ENCODE results near the gene PRADC1. TPM values are rescaled to one million over a fixed set of nuclear protein-coding genes. Genes with fewer than 3 reads are reported as not detected.
"Not testable (repeated sequence)": the region's sequence is repeated elsewhere in the genome, so short reads cannot be mapped to it uniquely, and the experiment has no call there.

PRADC1 gene
- total RNA-seq, 1 donor from 2014 or later: 7.3 TPM

DNA sequence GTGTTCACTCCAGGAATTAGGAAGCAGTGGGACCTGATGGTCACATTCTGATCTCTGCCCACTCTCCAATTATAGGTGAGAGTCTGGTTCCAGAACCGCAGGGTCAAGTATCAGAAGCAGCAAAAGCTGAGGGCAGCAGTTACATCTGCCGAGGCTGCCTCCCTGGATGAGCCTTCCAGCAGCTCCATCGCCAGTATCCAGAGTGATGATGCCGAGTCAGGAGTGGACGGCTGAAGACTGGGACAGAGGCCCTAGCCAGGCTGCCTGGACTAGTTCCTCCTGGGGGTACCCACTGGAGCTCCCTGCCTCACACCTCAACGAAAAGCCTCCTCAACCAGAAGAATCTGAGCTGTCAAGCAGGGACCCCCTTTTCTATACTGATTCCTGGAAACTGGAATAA is 22.3 kb downstream of the PRADC1 start:
- FAIRE-seq: no peak
- no peak for DNase-seq (ENCODE audit: low spot score in 2 of 2)

DNA sequence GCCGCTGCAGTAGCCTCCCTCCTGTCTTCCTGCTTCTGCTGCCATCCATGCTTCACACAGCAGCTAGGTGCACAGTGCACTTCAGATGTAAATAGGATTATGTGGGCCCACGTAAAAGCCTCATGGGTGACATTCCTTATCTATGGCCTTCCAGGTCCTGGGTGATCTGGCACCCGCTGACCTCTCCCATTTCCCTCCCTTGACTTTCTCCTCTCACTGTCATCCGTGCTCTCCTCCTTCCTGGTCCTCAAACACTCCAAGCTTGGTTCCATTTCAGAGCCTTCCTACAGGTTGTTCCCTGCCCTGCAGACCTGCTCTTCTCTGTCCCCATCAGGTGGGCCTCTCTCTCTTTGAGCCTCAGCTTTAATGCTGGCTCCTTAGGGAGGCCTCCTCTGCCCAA is 23.0 kb downstream of the PRADC1 start:
- DNase-seq (ENCODE audit: low spot score in 2 of 2): no peak
- no peak for FAIRE-seq

DNA sequence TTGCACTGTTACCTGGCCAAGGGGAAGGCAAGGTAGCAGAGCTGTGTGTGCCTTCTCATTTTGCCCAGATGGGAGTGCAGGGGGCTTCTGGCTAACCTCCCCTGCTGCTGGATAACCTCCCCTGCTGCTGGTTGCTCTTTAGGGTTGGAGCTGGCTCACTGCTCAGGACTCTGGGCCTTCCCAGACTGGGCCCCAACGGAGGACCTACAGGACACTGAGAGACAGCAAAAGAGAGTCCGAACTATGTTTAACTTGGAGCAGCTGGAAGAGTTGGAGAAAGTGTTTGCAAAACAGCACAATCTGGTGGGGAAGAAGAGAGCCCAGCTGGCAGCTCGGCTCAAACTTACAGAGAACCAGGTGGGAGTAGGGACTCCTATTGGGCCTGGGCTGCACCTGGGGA is 24.8 kb downstream of the PRADC1 start:
- no peak for FAIRE-seq
- no peak for DNase-seq (ENCODE audit: low spot score in 2 of 2)

DNA sequence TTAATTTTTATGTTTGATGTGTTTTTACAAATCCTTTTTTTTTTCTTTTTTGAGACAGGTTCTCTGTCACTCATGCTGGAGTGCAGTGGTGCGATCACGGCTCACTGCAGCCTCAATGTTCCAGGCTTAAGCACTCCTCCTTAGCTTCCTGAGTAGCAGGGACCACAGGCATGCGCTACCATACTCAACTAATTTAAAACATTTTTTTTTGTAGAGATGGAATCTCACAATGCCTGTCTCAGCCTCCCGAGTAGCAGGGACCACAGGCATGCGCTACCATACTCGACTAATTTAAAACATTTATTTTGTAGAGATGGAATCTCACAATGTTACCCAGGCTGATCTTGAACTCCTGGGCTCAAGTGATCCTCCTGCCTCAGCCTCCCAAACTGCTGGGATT is 27.4 kb downstream of the PRADC1 start:
- FAIRE-seq (no peak), DNase-seq (ENCODE audit: low spot score in 2 of 2) (no peak)

DNA sequence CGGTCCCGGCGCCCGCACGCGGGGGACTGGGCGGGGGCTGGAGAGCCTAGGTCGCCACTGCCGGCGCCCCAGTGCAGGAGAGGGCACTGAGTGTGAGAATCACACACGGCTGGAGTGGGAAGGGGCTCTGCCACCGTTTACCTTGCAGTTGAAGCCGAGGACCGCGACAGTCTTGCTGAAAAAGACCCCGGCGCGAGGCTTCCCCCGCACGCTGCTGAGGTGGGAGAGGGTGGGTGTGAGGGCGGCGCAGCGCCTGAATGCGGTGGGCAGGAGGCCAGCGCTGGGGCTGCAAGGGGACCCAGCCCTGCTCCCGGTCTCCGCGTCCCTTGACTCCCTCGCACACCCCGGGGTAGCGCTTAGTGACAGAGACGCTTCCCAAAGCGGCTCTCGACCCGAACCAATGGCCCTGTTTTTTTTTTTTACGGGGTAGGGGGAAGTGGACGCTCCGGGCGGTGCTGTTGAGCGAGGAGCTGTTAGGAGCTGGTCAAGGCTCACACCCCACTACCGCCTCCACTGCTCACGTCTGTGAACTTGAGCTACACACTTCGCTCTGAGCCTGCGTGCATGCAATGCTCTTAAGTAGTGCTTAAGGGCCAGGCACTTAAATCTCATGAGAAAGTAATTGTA is 29.9 kb downstream of the PRADC1 start:
- FAIRE-seq: no peak
- no peak for DNase-seq (ENCODE audit: low spot score in 2 of 2)

DNA sequence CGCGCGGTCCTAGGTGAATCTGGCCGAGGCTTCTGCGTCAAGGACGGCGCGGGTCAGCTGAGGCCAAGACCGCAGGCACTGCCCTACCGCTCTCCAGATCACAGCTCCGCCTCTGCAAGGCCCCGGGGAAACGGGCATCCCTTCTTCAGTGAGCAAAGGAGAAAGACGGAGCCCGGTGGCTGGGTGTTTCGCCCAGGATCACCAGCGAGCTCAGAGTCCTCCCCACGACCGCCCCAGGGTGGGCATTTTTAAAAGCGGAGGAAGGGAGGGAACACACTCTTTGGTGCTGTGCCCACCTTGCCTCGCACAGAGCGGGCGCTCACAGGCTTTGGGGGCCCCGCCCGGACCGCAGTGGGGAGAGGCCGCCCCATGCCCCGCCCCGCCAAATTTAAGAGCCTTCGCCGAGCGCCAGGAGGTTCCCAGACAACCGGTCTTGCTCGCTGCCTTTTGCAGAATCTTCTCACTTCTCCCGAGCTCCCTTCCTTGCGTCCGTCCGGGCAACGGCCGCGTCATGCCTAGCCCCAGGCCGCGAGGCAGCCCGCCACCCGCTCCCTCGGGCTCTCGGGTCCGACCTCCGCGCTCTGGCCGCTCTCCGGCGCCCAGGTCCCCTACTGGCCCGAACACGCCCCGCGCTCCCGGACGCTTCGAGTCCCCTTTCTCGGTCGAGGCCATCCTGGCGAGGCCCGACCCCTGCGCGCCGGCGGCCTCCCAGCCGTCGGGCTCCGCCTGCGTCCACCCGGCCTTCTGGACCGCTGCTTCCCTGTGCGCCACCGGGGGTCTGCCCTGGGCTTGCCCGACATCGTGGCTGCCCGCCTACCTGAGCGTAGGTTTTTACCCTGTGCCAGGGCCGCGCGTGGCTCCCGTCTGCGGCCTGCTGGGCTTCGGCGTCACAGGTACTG is 30.6 kb downstream of the PRADC1 start, which contains the start of gene NOTO:
Gene NOTO (plus strand): TSS at position 419 of the 899 bp plus-strand sequence. CDS start 93 bp downstream, at position 512.
- DNase-seq (ENCODE audit: low spot score in 2 of 2): no peak
- no peak for FAIRE-seq

DNA sequence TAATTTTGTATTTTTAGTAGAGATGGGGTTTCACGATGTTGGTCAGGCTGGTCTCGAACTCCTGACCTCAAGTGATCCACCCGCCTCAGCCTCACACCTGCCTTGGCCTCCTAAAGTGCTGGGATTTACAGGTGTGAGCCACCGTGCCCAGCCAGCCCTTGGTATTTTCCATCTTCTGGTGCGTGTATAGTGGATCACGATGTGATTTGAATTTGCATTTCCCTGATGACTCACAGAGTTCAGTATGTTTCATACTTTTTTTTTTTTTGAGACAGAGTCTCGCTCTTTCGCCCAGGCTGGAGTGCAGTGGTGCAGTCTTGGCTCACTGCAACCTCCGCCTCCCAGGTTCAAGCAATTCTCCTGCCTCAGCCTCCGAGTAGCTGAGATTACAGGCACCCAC is 32.8 kb downstream of the PRADC1 start:
- not testable (repeated sequence) for DNase-seq (ENCODE audit: low spot score in 2 of 2); FAIRE-seq

DNA sequence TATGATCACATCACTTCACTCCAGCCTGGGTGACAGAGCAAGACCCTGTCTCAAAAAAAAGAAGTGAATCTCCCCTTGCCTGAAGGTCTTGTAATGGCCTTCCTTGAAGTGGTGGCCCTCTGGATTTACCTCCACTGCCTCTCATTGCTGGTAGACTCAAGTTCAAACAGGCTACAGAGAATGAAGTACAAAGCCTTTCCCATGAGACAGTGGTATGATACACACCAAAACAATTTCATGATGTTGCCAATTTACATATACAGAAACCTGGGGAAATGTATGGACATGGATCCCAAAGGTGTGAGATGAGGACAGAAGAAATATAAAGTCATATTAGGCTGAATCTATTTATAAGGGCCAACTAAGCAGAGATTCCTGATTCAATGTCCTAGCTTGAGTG is 35.5 kb downstream of the PRADC1 start:
- FAIRE-seq (no peak), DNase-seq (ENCODE audit: low spot score in 2 of 2) (no peak)

DNA sequence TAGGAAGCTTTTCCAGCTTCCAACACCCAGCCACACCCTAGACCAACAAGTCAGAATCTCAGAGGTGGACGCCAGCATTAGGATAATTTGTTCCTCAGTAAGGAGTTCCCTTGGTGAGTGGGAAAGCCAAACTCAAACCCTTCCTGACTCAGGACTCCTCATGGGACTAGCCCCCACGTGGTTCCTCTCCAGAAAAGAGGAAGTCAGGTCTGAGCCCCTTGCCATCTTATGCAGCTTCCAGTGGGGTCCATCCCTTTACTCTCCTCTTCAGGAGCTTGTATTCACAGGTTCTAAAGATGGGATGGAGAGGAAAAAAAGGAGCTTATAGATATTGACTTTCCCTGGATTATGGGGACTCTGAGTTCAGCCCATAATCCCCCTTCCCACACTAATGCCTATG is 45.5 kb downstream of the PRADC1 start:
- DNase-seq (ENCODE audit: low spot score in 2 of 2): no peak
- FAIRE-seq: no peak

DNA sequence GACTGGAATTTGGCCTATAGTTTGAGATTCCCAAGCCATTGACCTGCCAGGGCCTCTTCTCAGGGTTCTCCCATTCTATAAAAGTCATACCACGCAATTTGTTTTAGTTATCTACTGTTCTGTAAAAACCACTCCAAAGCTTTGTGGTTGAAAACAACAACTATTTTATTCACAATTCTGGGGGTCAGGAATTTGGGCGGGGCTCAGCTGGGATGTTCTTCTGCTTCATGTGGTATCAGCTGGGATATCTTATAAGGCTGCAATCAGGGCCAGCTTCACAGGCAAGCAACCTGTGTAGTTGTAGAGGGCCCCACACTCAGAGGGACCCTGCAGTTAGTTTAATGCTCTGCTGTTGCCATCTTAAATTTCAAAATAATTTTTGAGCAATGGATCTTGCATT is 47.1 kb downstream of the PRADC1 start:
- DNase-seq (ENCODE audit: low spot score in 2 of 2) (no peak), FAIRE-seq (no peak)

Other genes with a start within 250 kb of the PRADC1 start
- 12.2 TPM for gene SFXN5, start 161.5 kb downstream of the PRADC1 start, total RNA-seq
- 5.7 TPM for gene RAB11FIP5, start 120.3 kb downstream of the PRADC1 start, total RNA-seq
- not detected for gene NOTO, start 30.7 kb downstream of the PRADC1 start, total RNA-seq
- 19.6 TPM for gene SMYD5, start 19.0 kb downstream of the PRADC1 start, total RNA-seq
- gene CCT7, start 1.1 kb upstream of the PRADC1 start, total RNA-seq: 214 TPM
- gene FBXO41, start 51.2 kb upstream of the PRADC1 start, total RNA-seq: 20.0 TPM
- not detected for gene EGR4, start 60.3 kb upstream of the PRADC1 start, total RNA-seq
- gene ALMS1, start 152.6 kb upstream of the PRADC1 start, total RNA-seq: 61.1 TPM